HG02763 (cell line): ENCODE data around the gene SLC6A6.
"Not testable (repeated sequence)": the region's sequence is repeated elsewhere in the genome, so short reads cannot be mapped to it uniquely, and the experiment has no call there.

Experiments used
- ATAC-seq: cut with Tn5 transposase; IDR thresholded peaks from one replicate; pipeline ENCODE4 v1.9.1; 2021; ENCODE audit warnings: mild to moderate bottlenecking, moderate library complexity; ENCODE audit not compliant: unreplicated experiment

SLC6A6 gene

GRCh38 chr3:14397531-14397930 lies 4.9 kb upstream of the SLC6A6 start:
- no peak for ATAC-seq

DNA sequence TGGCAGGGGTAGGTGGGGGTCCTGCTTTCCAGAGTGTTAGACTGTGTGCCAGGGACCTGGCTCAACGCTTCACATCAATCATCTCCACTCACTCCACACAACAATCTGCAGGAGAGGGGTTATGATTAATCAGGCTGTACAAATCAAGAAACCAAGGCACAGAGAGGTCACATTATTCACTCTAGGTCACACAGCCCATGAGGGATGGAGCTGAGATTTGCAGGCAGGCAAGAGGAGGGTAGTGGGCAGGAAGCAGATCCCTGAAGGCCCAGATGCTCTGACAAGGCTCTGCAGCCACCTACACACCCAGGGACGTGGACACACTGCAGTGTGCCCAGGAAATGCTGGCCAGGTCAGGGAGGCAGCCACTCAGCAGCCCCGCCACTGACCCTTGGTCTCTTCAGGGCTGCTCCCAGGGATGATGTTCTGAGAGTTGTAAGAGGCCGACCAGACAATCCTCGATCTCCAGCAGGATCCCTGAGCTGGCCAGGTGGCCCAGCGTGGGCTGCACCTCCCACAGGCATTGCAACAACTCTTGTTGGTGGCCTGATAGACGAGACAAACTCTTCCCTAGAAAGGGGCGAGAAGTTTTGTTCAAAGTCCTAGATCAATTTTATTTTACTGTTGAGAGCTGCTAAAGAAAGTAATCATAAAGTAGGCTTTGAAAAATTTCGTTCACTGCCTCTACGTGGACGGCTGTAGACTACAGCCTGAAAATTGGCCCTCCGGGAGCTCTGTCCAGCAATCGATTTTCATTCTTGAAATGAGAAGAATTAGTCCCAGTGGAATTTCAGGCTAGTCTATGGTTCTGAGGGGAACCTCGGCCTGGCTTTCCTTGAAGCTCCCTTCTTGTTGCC lies 4.2 kb upstream of the SLC6A6 start:
- ATAC-seq: no peak

- ATAC-seq: no peak
Observed at GRCh38 chr3:14398797-14399106, 3.7 kb upstream of the SLC6A6 start.

DNA sequence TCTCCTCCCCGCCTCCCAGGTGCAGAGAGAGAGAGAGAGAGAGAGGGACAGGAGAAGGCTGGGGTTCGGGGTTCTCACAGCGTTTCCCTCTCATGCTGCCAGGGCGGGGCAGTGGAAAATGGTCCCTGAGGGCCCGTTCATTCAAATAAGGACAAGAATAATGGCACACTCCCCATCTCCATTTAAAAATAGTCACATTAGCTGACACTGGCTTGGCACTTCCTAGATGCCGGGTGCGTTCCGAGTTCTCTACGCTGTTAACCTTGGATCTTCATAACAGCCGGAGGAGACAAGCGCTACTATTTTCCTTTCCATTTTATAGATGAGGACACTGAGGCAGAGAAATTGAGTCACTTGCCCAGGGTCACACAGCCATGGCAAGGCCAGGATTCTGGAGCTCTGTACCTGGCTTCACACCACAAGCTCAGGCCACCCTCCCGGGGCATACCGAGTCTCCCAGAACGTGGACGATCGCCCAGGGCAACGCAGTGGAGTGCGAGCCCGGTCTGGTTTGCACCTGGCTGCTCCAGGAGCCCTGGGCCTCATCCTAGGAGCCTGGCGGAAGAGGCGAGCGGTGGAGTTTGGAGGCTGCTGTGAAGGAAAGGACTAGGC lies 608 bp upstream of the SLC6A6 start:
- no peak for ATAC-seq

DNA sequence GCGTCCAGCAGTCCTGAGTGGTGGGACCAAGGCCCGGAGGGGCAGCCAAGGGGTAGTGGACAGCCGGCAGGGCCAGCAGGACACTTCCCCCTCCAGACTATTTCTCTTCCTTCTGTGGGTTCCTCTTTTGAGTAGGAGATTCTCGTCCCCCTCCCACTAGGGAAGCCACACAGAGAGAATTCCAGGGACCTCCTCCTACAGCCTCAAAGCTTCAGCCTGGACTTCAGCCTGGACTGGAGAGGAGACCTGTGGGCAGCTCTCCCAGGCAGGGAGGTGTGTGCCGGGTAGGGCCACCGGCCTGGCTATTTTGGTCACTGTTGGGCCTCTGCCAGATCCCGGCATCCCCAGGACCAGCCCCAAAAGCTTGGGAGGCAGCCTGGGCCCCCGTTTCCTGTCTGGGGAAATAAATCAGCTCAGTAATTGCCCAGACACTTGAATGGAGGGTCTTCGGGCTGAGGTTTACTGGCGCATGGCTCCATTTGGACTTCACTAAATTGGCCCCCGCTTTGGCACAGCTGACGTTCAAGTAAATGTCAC lies 1.3 kb downstream of the SLC6A6 start:
- no peak for ATAC-seq

DNA sequence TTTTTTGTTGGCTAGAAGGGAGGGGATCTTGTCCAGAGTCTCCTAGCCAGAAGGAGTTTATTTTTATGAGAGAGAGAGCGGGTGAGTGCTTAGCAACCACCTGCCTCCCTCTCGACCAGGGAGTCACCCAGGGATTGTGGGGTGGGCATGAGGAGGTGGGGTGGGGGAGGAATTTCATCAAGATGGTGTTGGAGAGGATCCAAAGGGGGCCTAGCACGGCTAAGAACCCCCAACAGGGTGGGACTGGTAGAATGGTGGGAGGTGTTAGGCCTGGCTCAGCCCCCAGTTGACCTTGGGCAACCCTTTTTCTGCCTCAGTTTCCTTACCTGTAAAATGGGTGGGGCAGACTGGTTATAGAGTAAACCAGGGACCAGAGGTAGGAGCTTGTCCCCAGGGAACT lies 1.8 kb downstream of the SLC6A6 start:
- no peak for ATAC-seq

DNA sequence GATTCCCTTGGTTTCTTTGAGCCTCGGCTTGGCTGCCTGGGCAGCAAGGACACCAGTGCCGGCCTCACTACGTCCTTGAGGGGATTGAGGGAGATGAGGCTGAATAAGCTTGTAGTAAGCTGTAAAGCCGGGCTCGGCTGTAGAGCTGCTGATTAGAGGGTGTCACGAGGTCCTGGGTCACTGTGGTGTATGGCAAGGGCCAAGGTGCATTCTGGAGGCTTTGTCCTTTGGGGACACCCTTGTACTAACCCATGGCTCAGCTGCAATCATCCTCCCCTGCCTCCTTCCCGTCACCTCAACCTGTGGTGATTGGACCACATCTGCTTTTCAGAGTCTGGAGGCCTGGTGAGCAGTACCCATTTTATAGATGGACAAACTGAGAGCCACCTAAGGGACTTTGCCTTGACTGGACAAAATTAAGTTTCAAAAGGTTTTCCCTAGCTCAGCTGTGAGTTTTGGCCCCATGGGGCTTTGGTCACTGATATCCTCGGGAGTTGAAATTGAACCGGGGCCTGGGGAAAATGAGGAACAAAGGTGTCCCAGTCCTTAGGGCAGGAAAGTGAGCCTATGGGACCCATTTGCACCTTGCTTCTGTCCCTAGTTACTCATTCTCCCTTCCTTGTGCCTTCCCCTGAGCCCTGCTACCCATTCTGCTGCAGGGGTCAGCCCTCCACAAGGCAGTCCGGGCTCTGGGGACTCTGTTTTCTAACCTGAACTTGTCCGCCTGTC lies 2.4 kb downstream of the SLC6A6 start:
- ATAC-seq: no peak

DNA sequence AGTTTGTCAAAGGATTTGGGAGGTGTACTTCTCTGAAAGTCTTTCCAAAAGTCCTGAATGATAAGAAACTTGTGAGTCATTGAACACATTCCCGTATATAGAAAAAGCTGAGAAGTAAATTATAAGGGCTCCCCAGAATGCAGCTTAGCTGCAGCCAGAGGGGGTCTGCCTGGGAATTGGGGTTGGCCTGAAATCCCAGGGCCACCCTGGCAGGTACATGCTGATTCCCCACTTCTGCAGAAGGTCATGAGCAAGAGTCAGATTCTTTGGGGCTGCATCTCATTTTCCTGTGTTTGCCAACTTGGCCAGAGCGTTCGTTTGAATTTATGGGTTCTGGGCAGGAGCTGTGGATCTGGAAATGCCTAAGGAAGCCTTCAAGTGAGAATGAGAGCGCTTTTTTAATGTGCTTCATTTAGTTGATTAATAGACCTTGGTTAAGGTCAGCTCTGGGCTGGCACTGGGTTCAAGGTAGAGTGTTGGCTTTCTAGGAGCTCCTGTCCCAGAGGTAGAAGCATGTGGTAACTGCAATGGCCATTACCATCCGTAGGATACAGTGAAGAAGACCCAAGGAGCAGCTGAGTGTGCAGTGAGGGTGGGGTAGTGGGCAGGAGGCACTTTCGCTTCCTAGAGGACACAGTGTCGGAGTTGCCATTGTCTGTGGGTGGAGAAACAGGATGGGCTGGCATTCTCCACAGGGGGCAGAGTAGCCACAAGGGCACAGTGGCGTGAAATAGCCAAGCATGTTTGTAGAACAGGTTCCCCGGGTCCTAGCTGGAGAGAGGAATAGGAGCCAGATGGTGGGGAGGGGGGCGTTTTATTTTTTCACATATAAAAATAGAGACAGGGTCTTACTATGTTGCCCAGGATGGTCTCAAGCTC lies 3.2 kb downstream of the SLC6A6 start:
- no peak for ATAC-seq

DNA sequence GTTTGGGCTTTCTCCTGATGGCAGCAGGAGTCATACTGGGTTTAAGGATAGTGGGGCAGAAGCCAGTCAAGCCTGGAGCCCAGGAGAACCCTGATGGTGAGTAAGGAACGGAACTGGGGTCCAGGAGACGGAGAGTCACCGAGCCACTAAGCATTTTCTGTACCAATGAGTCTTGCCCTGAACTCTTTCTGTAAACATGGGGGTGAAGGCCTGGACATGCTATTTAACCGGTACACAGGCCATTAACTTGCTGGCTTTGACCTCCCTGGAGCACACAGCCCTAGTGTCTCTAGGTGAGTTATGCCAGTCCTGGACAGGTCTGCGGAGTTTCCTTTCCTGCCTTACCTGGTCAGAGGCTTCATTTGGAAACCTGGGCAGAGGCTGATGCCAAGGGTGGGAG lies 3.9 kb downstream of the SLC6A6 start:
- ATAC-seq: no peak

DNA sequence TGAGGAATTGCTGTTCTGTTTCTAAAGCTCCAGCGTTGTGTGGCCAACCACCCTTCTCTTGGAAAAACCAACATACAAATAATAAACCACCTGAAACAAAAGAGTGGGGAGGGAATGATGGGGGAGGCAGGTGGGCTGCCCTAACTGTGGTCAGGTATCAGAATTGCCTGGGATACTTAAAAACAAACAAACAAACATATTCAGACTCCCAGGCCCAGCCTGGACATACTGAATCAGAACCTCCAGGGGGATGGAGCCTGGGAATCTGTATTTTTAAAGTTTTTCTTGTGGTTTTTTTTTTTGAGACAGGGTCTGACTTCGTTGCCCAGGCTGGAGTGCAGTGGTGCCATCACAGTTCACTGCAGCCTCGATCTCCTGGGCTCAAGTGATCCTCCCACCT lies 4.4 kb downstream of the SLC6A6 start:
- no peak for ATAC-seq

- ATAC-seq: no peak
Observed at GRCh38 chr3:14407203-14407602, 4.8 kb downstream of the SLC6A6 start.

DNA sequence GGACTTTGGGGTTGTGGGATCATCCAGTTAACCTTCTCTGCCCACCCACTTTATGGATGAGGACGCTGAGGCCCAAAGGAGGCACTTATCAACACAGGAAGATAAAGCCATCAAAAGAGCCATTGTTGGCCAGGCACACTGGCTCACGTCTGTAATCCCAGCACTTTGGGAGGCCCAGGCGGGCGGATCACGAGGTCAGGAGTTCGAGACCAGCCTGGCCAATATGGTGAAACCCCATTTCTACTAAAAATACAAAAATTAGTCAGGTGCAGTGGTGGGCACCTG lies 7.3 kb downstream of the SLC6A6 start:
- ATAC-seq: not testable (repeated sequence)

DNA sequence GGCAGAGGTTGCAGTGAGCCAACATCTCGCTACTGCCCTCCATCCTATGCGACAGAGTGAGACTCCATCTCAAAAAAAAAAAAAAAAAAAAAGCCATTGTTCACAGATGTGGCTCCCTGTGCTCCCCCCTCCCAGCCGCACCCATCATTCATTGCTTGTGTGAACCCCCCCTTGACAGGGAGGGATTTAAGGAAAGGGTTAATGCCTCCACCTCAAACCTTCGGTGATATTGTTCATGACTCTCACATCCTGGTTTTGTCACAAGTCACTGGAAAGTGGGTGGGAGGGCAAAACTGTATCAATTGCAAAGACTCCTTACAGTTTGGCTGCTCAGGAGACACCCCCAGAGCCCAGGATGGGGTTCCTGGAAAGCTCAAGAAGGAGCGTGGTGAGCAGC lies 7.7 kb downstream of the SLC6A6 start:
- ATAC-seq: no peak

- no peak for ATAC-seq
Observed at GRCh38 chr3:14410503-14411165, 8.2 kb downstream of the SLC6A6 start.

GRCh38 chr3:14411166-14411526 lies 8.7 kb downstream of the SLC6A6 start:
- no peak for ATAC-seq

- no peak for ATAC-seq
Observed at GRCh38 chr3:14411988-14412387, 9.6 kb downstream of the SLC6A6 start.

DNA sequence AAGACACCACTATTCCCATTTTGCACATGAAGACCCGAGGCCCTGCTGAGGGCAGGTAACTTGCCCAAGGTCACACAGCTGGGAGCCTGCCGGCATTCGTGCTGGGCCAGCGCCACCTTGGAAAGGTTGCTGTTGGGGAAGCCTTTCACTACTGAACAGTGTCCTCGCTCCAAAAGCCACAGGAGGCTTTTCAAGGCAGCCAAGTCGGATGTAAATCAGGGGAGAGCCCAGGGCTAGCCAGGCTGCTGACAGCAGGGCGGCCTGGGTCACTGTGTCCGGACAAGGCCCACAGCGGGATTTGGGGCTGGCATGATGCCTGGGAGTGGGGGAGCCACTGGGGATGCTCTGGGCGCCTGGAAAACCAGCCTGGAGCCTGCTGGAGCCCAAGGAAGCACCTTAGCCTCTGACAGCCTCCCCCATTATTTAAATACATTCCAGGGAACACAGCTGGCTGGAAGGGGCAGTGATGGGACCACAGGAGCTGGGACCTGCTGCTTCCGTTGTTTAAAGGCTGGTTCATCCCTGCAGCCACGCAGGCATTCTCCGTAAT lies 10.5 kb downstream of the SLC6A6 start:
- no peak for ATAC-seq

- ATAC-seq: no peak
Observed at GRCh38 chr3:14413381-14414071, 11.1 kb downstream of the SLC6A6 start.

GRCh38 chr3:14414846-14415464 lies 12.5 kb downstream of the SLC6A6 start:
- no peak for ATAC-seq
